ENCODE results near the gene DMAC2L.
"Not testable (repeated sequence)": the region's sequence is repeated elsewhere in the genome, so short reads cannot be mapped to it uniquely, and the experiment has no call there.

Gene DMAC2L

DNA sequence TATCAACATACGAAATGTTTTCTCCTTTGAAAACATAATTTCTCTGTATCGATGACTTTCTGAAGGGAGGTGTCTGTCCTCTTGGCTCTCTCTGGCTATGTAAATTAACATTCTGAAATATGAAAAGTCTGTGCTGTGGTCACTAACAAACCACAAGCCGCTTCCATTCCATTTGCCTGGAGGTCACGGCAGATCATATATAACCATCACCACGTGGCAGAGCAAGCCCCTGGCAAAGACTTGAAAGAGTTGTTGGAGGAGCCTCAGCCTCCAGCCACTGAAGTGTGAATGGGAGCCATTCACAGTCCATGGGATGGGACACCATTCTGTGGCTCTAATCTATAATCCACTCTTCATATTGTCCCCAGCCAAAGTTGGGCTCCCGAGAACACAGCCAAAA is 45.0 kb downstream of the DMAC2L start:
- no peak for DNase-seq

DNA sequence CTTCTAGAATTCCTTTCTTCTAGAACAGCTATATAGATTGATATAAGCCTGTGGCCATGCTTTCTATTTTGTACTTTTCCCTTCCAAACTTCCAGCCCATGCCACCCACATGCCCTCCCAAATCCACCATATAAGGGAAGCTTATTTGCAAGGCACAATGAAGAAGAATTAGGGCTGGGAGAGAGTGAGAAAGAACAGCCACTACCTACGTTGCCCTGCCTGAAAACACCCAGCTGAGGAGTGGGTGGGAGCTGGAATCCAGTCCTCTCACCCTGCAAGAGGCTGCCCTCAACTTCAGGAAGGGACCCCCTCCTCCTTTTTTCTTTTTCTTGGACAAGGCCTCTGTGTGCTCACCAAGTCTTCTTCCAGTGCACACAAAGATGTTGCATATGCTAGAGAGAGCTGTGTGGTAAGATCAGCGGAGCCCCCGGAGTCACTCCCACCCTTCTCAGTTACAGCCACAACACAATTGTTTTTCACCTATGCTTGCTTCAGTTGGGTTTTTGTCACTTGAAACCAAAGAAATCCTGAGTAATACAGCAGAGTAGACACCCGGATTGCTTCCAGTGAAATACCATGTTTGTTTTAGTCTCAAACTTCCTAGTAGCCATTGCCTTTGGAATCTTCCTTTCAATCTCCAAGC is 45.8 kb downstream of the DMAC2L start:
- no peak for DNase-seq

DNA sequence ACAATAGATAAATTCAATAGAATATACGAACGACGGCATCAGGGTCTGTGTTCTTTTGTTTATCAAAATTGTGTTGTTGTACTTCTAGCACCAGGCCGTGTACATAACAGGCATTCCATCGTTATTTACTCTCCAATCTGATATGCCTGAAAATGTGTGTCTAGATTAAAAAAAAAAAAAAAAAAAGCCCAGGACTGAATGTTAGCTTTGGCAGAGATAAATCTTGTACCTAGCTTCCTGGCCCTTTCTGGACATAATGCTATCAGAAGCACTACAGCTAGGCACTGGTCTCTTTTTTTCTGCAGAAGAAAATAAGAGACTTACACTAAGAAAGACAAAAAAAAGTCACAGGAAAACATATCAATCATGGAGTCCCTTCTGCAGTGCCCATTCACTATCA is 47.5 kb downstream of the DMAC2L start:
- no peak for DNase-seq

DNA sequence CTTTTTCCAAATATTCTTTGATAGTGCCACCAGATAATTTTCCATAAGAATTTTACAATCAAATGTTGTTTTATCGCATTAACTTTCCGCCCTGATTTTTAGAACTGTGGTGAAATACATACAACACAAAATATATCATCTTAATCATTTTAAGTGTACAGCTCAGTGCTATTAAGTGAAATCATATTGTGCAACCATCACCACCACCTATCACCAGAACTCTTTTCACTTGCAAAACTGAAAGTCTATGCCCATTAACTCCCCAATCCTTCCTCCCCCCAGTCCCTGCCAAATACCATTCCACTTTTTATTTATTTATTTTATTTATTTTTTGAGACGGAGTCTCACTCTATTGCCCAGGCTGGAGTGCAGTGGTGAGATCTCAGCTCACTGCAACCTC is 48.0 kb downstream of the DMAC2L start:
- DNase-seq = no peak

DNA sequence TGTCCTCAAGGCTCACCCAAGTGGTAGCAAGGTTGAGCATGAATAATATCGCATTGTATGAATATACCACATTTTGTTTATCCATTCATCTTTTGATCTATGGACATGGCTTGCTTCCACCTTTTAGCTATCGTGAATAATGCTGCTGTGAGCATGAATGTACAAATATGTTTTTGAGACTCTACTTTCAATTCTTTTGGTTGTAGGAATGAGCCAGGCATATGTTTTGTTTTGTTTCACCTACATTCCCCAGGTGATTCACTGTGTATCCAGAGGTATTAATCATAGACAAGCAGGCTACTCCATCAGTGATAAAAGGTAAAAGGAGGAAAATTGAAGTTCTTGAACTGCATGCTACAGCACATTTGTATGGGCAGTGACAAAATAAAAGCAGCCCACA is 48.7 kb downstream of the DMAC2L start:
- no peak for DNase-seq

DNA sequence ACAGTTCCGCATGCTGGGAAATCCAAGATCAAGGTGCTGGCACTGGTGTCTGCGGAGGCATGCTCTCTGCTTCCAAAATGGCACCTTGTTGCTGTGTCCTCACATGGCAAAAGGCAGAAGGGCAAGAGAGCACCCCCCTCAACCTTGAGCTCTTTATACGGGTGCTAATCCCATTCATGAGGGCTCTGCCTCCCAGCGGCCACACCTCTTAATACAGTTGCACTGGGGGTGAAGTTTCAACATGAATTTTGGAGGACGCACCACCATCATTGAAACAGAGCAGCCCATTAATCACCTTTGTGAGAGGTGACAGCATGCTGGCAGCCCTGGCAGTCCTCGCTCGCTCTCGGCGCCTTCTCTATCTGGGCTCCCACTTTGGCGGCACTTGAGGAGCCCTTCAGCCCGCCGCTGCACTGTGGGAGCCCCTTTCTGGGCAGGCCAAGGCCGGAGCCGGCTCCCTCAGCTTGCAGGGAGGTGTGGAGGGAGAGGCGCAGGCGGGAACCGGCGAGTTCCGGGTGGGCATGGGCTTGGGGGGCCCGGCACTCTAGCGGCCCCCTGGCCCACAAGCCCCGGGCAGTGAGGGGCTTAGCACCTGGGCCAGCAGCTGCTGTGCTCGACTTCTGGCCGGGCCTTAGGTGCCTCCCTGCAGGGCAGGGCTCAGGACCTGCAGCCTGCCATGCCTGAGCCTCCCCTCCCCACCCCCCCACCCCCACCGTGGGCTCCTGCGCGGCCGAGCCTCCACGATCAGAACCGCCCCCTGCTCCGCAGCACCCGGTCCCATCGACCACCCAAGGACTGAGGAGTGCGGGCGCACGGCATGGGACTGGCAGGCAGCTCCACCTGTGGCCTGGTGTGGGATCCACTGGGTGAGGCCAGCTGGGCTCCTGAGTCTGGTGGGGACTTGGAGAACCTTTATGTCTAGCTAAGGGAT is 49.6 kb downstream of the DMAC2L start:
- DNase-seq = not testable (repeated sequence)

DNA sequence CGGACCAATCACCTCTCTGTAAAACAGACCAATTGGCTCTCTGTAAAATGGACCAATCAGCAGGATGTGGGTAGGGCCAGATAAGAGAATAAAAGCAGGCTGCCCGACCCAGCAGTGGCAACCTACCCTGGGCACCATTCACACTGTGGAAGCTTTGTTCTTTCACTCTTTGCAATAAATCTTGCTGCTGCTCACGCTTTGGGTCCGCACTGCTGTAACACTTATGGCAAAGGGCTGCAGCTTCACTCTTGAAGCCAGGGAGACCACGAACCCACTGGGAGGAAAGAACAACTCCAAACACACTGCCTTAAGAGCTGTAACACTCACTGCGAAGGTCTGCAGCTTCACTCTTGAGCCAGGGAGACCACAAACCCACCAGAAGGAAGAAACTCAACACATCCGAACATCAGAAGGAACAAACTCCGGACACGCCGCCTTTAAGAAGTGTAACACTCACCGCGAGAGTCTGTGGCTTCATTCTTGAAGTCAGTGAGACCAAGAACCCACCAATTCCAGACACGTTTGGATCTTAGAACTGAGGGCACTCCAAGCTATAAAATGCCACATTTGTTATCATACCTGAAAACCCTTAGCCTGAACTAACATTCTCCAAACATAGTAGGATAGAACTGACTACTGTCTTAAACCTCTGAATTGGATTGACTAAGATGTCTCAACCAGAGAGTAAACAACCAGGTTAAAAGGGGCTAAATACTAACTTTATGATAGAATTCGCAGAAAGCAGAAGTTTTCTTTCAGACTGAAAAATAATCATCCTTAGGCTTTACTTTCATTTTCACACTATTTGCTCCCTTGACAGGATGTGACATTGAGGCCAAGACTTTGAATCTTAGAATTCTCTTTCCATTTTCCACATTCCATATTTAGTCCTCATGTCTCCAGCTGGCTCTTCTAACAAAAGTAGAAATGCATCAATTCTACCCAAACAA is 50.9 kb downstream of the DMAC2L start:
- DNase-seq = no peak

DNA sequence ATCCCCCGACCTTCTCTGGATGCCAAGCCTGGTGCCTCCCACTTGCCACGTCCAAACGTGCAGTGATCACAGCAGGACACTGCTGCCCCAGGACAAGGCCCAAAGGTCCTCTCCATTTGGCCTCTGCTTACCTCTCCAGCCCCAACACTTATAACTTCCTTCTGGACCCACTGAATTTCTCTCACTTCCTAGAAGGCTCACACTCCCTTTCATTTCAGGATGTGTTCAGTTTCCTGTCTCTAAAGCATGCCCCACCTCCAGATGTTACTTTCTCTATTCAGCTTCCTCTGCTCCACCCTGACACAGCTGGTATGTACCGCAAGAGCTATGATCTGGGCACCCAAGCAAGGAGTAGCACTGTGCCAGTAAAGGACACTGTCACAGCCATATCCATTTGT is 51.6 kb downstream of the DMAC2L start:
- no peak for DNase-seq

DNA sequence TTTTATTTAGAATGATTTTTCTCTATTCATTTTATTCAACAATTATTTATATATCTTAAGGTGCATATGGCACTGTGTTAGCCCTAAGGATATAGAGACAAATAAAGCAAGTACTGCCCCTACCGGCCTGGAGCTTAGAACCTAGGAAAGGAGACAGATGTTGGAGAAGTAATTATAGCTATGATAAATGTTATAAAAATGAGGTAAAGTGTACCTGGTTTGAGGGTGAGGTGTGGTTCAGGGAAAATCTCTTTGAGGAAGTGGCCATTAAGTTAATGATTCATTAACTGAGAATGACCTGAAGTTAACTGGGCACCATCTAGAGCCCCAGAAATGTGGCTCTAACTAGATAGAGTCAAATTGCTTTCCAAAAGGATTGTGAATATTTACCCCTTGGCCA is 52.7 kb downstream of the DMAC2L start:
- DNase-seq = no peak

DNA sequence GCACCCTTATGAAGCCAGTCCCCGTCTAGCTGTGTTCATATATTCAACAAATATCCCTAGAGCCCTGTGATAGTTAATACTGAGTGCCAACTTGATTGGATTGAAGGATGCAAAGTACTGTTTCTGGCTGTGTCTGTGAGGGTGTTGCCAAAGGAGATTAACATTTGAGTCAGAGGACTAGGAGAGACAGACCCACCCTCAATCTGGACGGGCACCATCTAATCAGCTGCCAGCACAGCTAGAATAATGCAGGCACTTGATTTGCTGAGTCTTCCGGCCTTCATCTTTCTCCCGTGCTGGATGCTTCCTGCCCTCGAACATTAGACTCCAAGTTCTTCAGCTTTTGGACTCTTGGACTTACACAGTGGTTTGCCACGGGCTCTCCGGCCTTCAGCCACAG is 53.4 kb downstream of the DMAC2L start:
- not testable (repeated sequence) for DNase-seq

DNA sequence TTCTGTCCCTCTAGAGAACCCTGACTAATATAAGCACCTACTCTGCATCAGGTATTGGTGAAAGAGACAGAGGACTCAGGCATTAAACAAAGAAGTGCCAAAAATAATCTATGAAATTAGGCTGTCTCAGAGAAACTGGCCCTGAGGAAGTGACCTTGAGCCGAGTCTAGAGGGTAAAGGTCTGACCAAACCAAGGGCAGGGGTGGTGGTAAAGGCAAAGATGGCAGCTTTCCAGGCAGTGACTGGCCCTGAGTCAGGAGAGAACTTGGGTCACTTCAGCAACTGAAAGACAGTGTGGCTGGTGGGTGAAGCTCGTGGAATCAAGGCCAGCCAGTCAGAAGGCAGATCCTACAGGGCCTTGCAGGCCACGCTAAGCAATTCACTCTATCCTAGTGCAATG is 54.0 kb downstream of the DMAC2L start:
- DNase-seq = no peak

DNA sequence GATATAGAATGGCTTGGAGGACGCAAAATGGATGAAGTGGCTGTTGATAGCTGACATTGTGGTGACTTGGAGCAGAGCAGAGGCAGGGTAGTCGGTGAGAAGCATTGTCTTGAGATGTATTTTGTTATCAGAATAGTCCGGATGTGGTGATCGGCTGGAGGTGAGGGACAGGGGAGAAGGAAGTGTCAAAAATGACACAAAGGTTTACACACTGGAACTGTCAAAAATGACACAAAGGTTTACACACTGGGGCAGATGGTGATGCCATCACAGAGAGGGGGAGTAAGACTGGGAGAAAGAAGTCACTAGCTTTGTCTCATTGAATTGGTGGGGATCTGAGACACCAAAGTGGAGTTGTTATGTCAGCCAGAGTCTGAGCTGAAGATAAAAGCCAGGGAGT is 54.5 kb downstream of the DMAC2L start:
- no peak for DNase-seq

DNA sequence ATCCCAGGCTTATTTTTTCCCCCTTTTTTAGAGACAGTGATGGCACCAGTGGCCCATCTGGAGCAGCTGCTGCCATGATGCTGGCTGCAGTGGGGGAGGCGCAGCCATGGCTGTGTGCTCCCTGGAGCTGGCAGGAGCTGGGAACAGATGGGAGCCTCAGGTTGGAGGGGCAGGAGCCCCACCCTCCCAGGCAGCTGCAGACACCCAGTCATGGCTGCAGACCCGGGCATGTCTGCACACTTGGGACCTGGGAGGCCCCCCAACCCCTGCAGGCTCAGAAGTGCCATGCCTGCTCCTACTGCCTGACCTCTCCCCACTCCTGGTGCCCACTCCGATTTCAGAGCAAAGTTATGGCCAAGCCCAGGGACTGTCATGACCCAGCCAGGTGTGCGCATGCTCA is 59.4 kb downstream of the DMAC2L start:
- DNase-seq = no peak

DNA sequence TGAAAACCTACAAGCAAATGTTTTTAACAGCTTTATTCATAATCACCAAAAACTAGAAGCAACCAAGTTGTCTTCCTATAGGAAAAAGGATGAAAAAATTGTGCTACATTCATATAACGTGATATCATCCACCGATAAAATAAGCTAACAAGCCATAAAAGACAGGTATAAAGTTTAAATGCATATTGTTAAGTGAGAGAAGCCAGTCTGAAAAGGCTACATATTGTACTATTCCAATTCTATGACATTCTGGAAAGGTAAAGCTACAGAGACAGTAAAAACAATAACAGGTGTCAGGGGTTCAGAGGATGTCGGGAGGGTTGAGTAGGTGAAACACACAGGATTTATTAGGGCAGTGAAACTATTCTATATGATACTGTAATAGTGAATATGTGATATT is 61.8 kb downstream of the DMAC2L start:
- DNase-seq = no peak

DNA sequence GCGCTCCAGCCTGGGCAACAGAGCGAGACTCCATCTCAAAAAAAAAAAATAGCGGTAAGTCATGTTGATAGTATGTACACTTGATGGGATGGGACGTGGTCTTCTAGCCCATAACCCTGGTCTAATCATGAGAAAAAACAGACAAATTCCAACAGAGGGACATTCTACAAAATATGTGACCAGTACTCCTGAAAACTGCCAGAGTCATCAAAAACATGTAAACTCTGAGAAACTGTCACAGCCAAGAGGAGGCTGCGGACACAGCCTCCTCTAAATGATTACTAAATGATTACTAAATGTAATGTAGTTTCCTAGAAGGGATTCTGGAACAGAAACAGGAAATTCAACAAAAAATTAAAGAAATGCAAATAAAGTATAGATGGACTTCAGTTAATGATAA is 63.6 kb downstream of the DMAC2L start:
- DNase-seq = no peak
